ENCODE measurements around the gene PVALEF.

DNA sequence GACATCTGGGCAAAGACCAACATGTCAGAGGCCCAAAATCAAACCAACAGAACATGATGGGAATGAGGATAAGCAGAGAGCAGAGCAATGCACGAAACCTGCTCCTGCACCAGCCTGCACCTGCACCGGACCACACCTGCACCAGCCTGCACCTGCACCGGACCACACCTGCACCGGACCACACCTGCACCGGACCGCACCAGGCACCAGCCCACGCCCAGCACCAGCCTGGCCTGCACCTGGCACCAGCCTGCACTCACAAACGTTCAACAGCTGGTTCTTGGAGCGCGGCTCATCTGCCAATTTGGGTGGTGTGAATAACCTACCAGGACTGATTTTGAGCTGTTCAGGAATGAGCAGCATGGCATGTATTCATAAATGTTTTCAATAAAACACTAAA, 39.3 kb downstream of the PVALEF start:
- TF ChIP-seq TAF1 (IDR thresholded peaks at IDR 0.05; ENCODE audit: low read depth, low read length) = no peak
- no peak for TF ChIP-seq POLR2A (IDR thresholded peaks at IDR 0.05; ENCODE audit: low read depth, low read length)
- TF ChIP-seq SPI1 (IDR thresholded peaks at IDR 0.05; ENCODE audit: low read depth, low read length) = no peak
- TF ChIP-seq POLR2AphosphoS5 (IDR thresholded peaks at IDR 0.05; ENCODE audit: low read depth, low read length) = no peak
- TF ChIP-seq PAX5 (IDR thresholded peaks at IDR 0.05; ENCODE audit: insufficient read depth, low read length, severe bottlenecking) = no peak
- no peak for TF ChIP-seq POU2F2 (IDR thresholded peaks at IDR 0.05; ENCODE audit: low read depth, low read length)

All from GM12891 (cell line).